Superior temporal gyrus (tissue), 1 donor: ENCODE data around the gene CRACDL.

Experiments used
- DNase-seq: peaks from one replicate; pipeline ENCODE4 v3.0.0-alpha.2; 2016; ENCODE audit errors: extremely low spot score

CRACDL gene

GRCh38 chr2:98750593-98751282 is 185.3 kb downstream of the CRACDL start:
- DNase-seq, result no peak

- no peak for DNase-seq
Observed at GRCh38 chr2:98749066-98749450, 187.0 kb downstream of the CRACDL start.

- DNase-seq, result no peak
Observed at GRCh38 chr2:98748292-98749065, 187.5 kb downstream of the CRACDL start.

GRCh38 chr2:98747888-98748287 is 188.1 kb downstream of the CRACDL start:
- no peak for DNase-seq

GRCh38 chr2:98746426-98746825 is 189.6 kb downstream of the CRACDL start:
- no peak for DNase-seq

GRCh38 chr2:98744595-98744994 is 191.4 kb downstream of the CRACDL start:
- DNase-seq, result no peak
